ENCODE measurements around the gene PLA2G12A. TPM values are rescaled to one million over a fixed set of nuclear protein-coding genes. Genes with fewer than 3 reads are reported as not detected.

Gene PLA2G12A
- total and polyA plus RNA-seq, 2 donors from 2014 or later, result 42.0 to 54.0 TPM

GRCh38 chr4:109690690-109691410, 39.0 kb downstream of the PLA2G12A start:
- no peak overlapping the region for H3K9ac ChIP-seq (ENCODE audit: low read length in 3 of 3)
- DNase-seq (no peak), FAIRE-seq (no peak)
- TF ChIP-seq, protein P1, sequence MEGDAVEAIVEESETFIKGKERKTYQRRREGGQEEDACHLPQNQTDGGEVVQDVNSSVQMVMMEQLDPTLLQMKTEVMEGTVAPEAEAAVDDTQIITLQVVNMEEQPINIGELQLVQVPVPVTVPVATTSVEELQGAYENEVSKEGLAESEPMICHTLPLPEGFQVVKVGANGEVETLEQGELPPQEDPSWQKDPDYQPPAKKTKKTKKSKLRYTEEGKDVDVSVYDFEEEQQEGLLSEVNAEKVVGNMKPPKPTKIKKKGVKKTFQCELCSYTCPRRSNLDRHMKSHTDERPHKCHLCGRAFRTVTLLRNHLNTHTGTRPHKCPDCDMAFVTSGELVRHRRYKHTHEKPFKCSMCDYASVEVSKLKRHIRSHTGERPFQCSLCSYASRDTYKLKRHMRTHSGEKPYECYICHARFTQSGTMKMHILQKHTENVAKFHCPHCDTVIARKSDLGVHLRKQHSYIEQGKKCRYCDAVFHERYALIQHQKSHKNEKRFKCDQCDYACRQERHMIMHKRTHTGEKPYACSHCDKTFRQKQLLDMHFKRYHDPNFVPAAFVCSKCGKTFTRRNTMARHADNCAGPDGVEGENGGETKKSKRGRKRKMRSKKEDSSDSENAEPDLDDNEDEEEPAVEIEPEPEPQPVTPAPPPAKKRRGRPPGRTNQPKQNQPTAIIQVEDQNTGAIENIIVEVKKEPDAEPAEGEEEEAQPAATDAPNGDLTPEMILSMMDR (IDR thresholded peaks at IDR 0.05; ENCODE audit: borderline replicate concordance, extremely low read depth, insufficient read depth), result no peak
- no peaks in the 10 kb centered on the region for H3K27me3 ChIP-seq (ENCODE audit: control insufficient read depth, insufficient read depth, low read length)
- H3K36me3 ChIP-seq (ENCODE audit: control insufficient read depth in 2 of 3, insufficient read depth in 3 of 3, low read length in 3 of 3), result peaks cover 7 to 11% (median 7%) of the 10 kb centered on the region in 3 donors
- no peaks in the 10 kb centered on the region for H3K9me3 ChIP-seq (ENCODE audit: control insufficient read depth in 2 of 3, insufficient read depth in 1 of 3, low read length in 3 of 3)
- no peak overlapping the region for H3K4me3 ChIP-seq (ENCODE audit: low read length in 3 of 3)
- intact Hi-C loops (cut with DNase I), result no loop called here
- no peaks in the 10 kb centered on the region for H3K4me1 ChIP-seq (ENCODE audit: control insufficient read depth in 2 of 3, insufficient read depth in 2 of 3, low read depth in 1 of 3, low read length in 3 of 3)
- H3K27ac ChIP-seq (ENCODE audit: low read depth in 2 of 2, low read length in 2 of 2), result no peak overlapping the region

- Histone ChIP-seq H3K4me1 (ENCODE audit: control insufficient read depth in 2 of 3, insufficient read depth in 2 of 3, low read depth in 1 of 3, low read length in 3 of 3) (no peaks in the 10 kb centered on the region), H3K27me3 (ENCODE audit: control insufficient read depth, insufficient read depth, low read length) (no peaks in the 10 kb centered on the region), H3K36me3 (ENCODE audit: control insufficient read depth in 2 of 3, insufficient read depth in 3 of 3, low read length in 3 of 3) (peaks cover 0 to 2% (median 0%) of the 10 kb centered on the region in 3 donors), H3K9ac (ENCODE audit: low read length in 3 of 3) (no peak overlapping the region), H3K27ac (ENCODE audit: low read depth in 2 of 2, low read length in 2 of 2) (no peak overlapping the region), H3K9me3 (ENCODE audit: control insufficient read depth in 2 of 3, insufficient read depth in 1 of 3, low read length in 3 of 3) (no peaks in the 10 kb centered on the region), H3K4me3 (ENCODE audit: low read length in 3 of 3) (no peak overlapping the region)
- TF ChIP-seq, protein P1 (IDR thresholded peaks at IDR 0.05; ENCODE audit: borderline replicate concordance, extremely low read depth, insufficient read depth), result no peak
- FAIRE-seq (no peak), DNase-seq (no peak)
- intact Hi-C loops (cut with DNase I), result no loop called here
Observed at GRCh38 chr4:109684727-109685126, 45.1 kb downstream of the PLA2G12A start.

GRCh38 chr4:109683621-109684253, 46.1 kb downstream of the PLA2G12A start:
- H3K9ac ChIP-seq (ENCODE audit: low read length in 3 of 3), result no peak overlapping the region
- intact Hi-C loops (cut with DNase I), result no loop called here
- FAIRE-seq (no peak), DNase-seq (no peak)
- H3K9me3 ChIP-seq (ENCODE audit: control insufficient read depth in 2 of 3, insufficient read depth in 1 of 3, low read length in 3 of 3), result no peaks in the 10 kb centered on the region
- no peak overlapping the region for H3K4me3 ChIP-seq (ENCODE audit: low read length in 3 of 3)
- H3K27ac ChIP-seq (ENCODE audit: low read depth in 2 of 2, low read length in 2 of 2), result no peak overlapping the region
- peaks cover 0 to 2% (median 0%) of the 10 kb centered on the region in 3 donors for H3K36me3 ChIP-seq (ENCODE audit: control insufficient read depth in 2 of 3, insufficient read depth in 3 of 3, low read length in 3 of 3)
- no peaks in the 10 kb centered on the region for H3K4me1 ChIP-seq (ENCODE audit: control insufficient read depth in 2 of 3, insufficient read depth in 2 of 3, low read depth in 1 of 3, low read length in 3 of 3)
- TF ChIP-seq, protein P1 (IDR thresholded peaks at IDR 0.05; ENCODE audit: borderline replicate concordance, extremely low read depth, insufficient read depth), result no peak
- H3K27me3 ChIP-seq (ENCODE audit: control insufficient read depth, insufficient read depth, low read length), result no peaks in the 10 kb centered on the region

All from kidney (tissue), 14 donors.